Breast epithelium (tissue), 4 donors: ENCODE results near the gene KPNB1. TPM values are rescaled to one million over a fixed set of nuclear protein-coding genes. Genes with fewer than 3 reads are reported as not detected.
A peak's percentile ranks its signal among the peaks of the same experiment; 100 is the strongest.

Experiments used
- DNase-seq, 2 donors: peaks; one replicate each; pipeline ENCODE4 v3.0.0-alpha.2; 2019; ENCODE audit warnings: low spot score in 2 of 2
- H3K27ac ChIP-seq, 2 donors: fragments of 200-600 bp; sonication (generic) in 1 of 2; one replicate each; pipeline ENCODE4 v1.5.1; 2016 to 2019; ENCODE audit warnings: mild to moderate bottlenecking in 1 of 2
- H3K27me3 ChIP-seq, 2 donors: fragments of 200-600 bp; sonication (generic) in 1 of 2; one replicate each; pipeline versions ENCODE4 v1.5.1 to v1.6.0; 2017 to 2019; ENCODE audit warnings: control low read depth in 1 of 2, mild to moderate bottlenecking in 1 of 2
- H3K36me3 ChIP-seq: fragments of 200-600 bp; one replicate; pipeline ENCODE4 v1.5.1; 2019
- H3K4me1 ChIP-seq, 2 donors: fragments of 200-600 bp; sonication (generic); one replicate each; pipeline ENCODE4 v1.5.1; 2016 to 2019; ENCODE audit warnings: control low read depth in 1 of 2
- H3K4me3 ChIP-seq, 3 donors: fragments of 200-600 bp; sonication (generic); 1 replicate in 2 of 3; 2 replicates in 1 of 3; pipeline ENCODE4 v1.5.1; 2016 to 2019; ENCODE audit warnings: mild to moderate bottlenecking in 3 of 3, moderate library complexity in 2 of 3
- H3K9me3 ChIP-seq, 2 donors: fragments of 200-600 bp; sonication (generic) in 1 of 2; one replicate each; pipeline ENCODE4 v1.5.1; 2016 to 2019; ENCODE audit warnings: control low read depth in 1 of 2
- POLR2A ChIP-seq: fragments of 450-650 bp; IDR thresholded peaks from one replicate; pipeline ENCODE4 v1.6.1; 2016; ENCODE audit warnings: antibody characterized with exemption, mild to moderate bottlenecking, moderate library complexity
- POLR2AphosphoS5 ChIP-seq, 3 donors: sonication (generic); formaldehyde crosslinking; IDR thresholded peaks; one replicate each; pipeline ENCODE4 v1.6.1; 2017; ENCODE audit warnings: antibody characterized with exemption in 3 of 3
- intact Hi-C: fragments of 100-400 bp; cut with DNase I; formaldehyde crosslinking; loops from one replicate; pipeline ENCODE4 v1.15.1; 2023; ENCODE audit warnings: low total_unique reads
- total RNA-seq, 3 donors: library from RNA; depleted of rRNA; stranded (reverse); fragments of >200 nt; gene quantifications; one replicate each; pipeline ENCODE4 v1.1.0, GENCODE V29; 2016
- TF ChIP-seq, protein P1 (sequence below), 3 donors: fragments of 450-650 bp; IDR thresholded peaks; one replicate each; pipeline ENCODE4 v1.5.1; 2016 to 2017; ENCODE audit warnings: antibody characterized with exemption in 3 of 3, mild to moderate bottlenecking in 3 of 3, moderate library complexity in 3 of 3

KPNB1 gene
- total RNA-seq, 3 donors from 2014 or later, result 148 to 238 (median 189) TPM

- TF ChIP-seq POLR2AphosphoS5 (IDR thresholded peaks at IDR 0.05), result no peak
- no peak for TF ChIP-seq POLR2A
- TF ChIP-seq, protein P1, sequence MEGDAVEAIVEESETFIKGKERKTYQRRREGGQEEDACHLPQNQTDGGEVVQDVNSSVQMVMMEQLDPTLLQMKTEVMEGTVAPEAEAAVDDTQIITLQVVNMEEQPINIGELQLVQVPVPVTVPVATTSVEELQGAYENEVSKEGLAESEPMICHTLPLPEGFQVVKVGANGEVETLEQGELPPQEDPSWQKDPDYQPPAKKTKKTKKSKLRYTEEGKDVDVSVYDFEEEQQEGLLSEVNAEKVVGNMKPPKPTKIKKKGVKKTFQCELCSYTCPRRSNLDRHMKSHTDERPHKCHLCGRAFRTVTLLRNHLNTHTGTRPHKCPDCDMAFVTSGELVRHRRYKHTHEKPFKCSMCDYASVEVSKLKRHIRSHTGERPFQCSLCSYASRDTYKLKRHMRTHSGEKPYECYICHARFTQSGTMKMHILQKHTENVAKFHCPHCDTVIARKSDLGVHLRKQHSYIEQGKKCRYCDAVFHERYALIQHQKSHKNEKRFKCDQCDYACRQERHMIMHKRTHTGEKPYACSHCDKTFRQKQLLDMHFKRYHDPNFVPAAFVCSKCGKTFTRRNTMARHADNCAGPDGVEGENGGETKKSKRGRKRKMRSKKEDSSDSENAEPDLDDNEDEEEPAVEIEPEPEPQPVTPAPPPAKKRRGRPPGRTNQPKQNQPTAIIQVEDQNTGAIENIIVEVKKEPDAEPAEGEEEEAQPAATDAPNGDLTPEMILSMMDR (IDR thresholded peaks at IDR 0.05), result no peak
- no peak overlapping the region for H3K27ac ChIP-seq
- no peaks in the 10 kb centered on the region for H3K9me3 ChIP-seq
- H3K4me3 ChIP-seq, result no peak overlapping the region
- no peaks in the 10 kb centered on the region for H3K4me1 ChIP-seq
- peaks cover 5% of the 10 kb centered on the region for H3K36me3 ChIP-seq
- intact Hi-C loops, result no loop called here
- no peaks in the 10 kb centered on the region for H3K27me3 ChIP-seq
- no peak for DNase-seq
Measured at GRCh38 chr17:47705536-47706530, 56.1 kb downstream of the KPNB1 start.

DNA sequence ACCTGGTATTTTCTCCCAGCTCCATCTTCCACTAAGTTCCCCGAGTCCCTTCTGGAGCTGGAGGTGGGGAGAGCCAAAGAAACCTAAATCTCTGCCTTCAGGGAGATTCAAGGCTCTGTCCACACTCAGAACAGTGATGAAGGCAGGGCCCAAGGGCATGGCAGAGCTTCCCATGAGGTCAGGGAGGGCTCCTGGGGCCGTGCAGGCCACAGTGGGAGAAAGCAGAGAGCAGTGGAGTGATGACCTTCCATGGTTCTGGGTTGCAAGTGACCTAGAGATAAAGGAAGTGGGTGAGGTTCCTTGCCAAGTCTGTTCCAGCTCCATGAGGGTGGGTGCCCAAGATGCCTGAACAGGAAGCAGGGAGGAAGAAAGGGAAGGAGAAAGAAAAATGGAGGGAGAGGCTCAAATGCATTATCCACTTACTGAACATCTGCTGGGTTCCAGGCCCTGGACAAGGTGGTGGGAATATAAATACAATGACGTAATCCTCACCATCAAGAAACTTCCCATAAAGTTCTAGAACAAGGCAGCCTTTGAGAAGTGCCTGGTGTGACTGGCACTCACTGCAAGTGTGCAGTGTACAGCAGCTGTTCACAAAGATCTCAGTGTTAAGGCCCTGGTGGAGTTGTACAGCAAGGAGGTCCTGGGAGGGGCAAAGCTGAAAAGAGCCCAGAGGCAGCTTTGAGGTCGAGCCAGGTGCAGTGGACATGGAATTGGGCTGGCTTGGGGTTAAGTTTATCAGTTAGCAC, 57.5 kb downstream of the KPNB1 start:
- no peaks in the 10 kb centered on the region for H3K4me1 ChIP-seq

GRCh38 chr17:47707884-47708283, 58.2 kb downstream of the KPNB1 start:
- TF ChIP-seq POLR2A (no peak), POLR2AphosphoS5 (IDR thresholded peaks at IDR 0.05) (no peak)
- TF ChIP-seq, protein P1 (IDR thresholded peaks at IDR 0.05), result no peak
- Histone ChIP-seq H3K27ac (no peak overlapping the region), H3K9me3 (no peaks in the 10 kb centered on the region), H3K4me1 (no peaks in the 10 kb centered on the region), H3K27me3 (no peaks in the 10 kb centered on the region), H3K4me3 (no peak overlapping the region), H3K36me3 (peaks cover 8% of the 10 kb centered on the region)
- DNase-seq, result no peak
- intact Hi-C loops, result no loop called here

More for the DNA sequence above, 57.5 kb downstream of the KPNB1 start:
- intact Hi-C loops, result no loop called here
- Histone ChIP-seq H3K36me3 (peaks cover 8% of the 10 kb centered on the region), H3K4me3 (no peak overlapping the region), H3K9me3 (no peaks in the 10 kb centered on the region), H3K27ac (peak overlapping the region in 1 of 2 donors; percentile 50), H3K27me3 (no peaks in the 10 kb centered on the region)
- TF ChIP-seq POLR2AphosphoS5 (IDR thresholded peaks at IDR 0.05) (no peak), POLR2A (no peak)
- TF ChIP-seq, protein P1 (IDR thresholded peaks at IDR 0.05), result no peak
- DNase-seq, result no peak

DNA sequence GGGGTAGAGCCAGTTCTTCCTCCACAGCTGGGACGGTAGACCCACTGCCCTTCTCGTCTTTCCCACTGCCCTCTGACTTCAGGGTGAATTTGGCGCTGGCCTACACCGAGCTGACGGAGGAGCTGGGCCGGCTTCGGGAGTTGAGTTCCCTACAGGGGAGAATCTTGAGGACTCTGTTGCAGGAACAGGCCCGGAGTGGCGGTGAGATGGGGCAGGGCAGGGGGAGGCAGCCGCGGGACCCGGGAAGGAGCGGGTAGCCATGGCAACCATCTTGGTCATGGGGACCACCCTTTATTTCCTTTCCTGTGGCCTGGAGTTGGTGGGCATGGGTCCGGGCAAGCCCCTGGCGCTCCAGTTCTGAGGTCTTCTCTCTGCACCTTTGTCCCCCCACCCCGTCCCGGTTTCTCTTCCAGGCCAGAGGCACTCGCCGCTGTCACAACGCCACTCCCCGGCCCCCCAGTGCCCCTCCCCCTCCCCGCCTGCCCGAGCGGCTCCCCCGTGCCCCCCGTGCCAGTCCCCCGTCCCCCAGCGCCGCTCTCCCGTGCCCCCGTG, 58.7 kb downstream of the KPNB1 start:
- H3K27me3 ChIP-seq, result no peaks in the 10 kb centered on the region
- TF ChIP-seq POLR2AphosphoS5 (IDR thresholded peaks at IDR 0.05) (no peak), POLR2A (no peak)
- TF ChIP-seq, protein P1 (IDR thresholded peaks at IDR 0.05), result no peak
- H3K4me1 ChIP-seq, result no peaks in the 10 kb centered on the region
- intact Hi-C loops, result no loop called here
- no peak for DNase-seq
- no peaks in the 10 kb centered on the region for H3K9me3 ChIP-seq
- peaks cover 8% of the 10 kb centered on the region for H3K36me3 ChIP-seq
- no peak overlapping the region for H3K27ac ChIP-seq
- peak overlapping the region; percentile 15 to 46 (median 25) for H3K4me3 ChIP-seq
